GM12874 (cell line): ENCODE measurements around the gene CERS6.

ENCODE experiments used
- CTCF ChIP-seq: IDR thresholded peaks from 2 replicates; pipeline ENCODE4 v1.5.1; 2011; ENCODE audit warnings: low read depth, mild to moderate bottlenecking, control low read depth, low read length, moderate library complexity; ENCODE audit not compliant: insufficient read depth

The CERS6 gene

GRCh38 chr2:168603439-168603961 is 147.4 kb downstream of the CERS6 start:
- no peak for TF ChIP-seq CTCF

DNA sequence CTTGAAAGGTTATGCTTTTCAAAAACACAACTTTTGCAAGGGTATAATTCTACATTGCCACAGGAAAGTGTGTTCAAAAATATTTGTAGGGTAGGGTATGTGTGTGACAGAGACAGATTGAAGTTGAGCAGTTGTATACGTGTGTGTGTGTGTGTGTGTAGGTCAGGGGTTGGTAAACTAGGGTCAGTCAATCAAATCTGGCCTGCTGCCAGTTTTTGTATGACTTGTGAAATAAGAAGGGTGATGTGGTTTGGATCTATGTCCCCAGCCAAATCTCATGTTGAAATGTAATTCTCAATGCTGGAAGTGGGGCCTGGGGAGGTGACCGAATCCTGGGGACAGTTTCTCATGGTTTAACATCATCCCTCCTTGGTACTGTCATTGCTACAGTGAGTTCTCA is 148.2 kb downstream of the CERS6 start:
- no peak for TF ChIP-seq CTCF

- no peak for TF ChIP-seq CTCF
Measured at GRCh38 chr2:168607992-168608391, 151.9 kb downstream of the CERS6 start.

- TF ChIP-seq CTCF = no peak
Measured at GRCh38 chr2:168608796-168609195, 152.7 kb downstream of the CERS6 start.

DNA sequence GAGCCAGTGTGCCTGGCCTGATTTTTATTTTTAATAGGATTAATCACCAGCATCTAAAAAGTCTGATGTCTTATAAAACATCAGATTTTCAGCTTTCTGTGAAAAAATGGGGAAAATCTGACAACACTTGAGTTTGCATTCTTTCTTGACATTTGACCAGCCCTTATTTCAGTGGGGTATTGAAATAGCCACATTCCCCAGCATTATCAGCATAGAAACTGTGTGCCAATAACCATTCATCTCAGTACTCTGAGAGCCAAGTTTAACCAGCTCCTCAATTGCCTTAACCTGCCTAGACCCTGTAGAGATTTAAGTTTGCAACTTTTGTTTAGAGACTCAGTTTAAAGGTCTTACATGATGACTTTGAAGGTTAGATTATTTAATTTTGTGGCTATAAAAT is 155.0 kb downstream of the CERS6 start:
- TF ChIP-seq CTCF = no peak

GRCh38 chr2:168611896-168612650 is 156.0 kb downstream of the CERS6 start:
- TF ChIP-seq CTCF = no peak

- no peak for TF ChIP-seq CTCF
Measured at GRCh38 chr2:168612719-168613118, 156.6 kb downstream of the CERS6 start.
